NCI-H1694 (cell line): ENCODE results near the gene TBX20.
"Not testable (repeated sequence)": the region's sequence is repeated elsewhere in the genome, so short reads cannot be mapped to it uniquely, and the experiment has no call there.

Experiments
- DNase-seq: peaks from one replicate; lab custom pipeline; 2025; lab: John Stamatoyannopoulos, UW

TBX20 gene

GRCh38 chr7:35220176-35220575 lies 33.7 kb downstream of the TBX20 start:
- not testable (repeated sequence) for DNase-seq

GRCh38 chr7:35216033-35216432 lies 37.9 kb downstream of the TBX20 start:
- not testable (repeated sequence) for DNase-seq

GRCh38 chr7:35215063-35215462 lies 38.8 kb downstream of the TBX20 start:
- not testable (repeated sequence) for DNase-seq

- not testable (repeated sequence) for DNase-seq
Observed at GRCh38 chr7:35206924-35207323, 47.0 kb downstream of the TBX20 start.

GRCh38 chr7:35204850-35205249 lies 49.0 kb downstream of the TBX20 start:
- not testable (repeated sequence) for DNase-seq

GRCh38 chr7:35204031-35204430 lies 49.9 kb downstream of the TBX20 start:
- not testable (repeated sequence) for DNase-seq

GRCh38 chr7:35202353-35202752 lies 51.5 kb downstream of the TBX20 start:
- DNase-seq, result not testable (repeated sequence)

- not testable (repeated sequence) for DNase-seq
Observed at GRCh38 chr7:35200170-35200569, 53.7 kb downstream of the TBX20 start.

GRCh38 chr7:35198370-35199140 lies 55.3 kb downstream of the TBX20 start:
- DNase-seq, result not testable (repeated sequence)

- DNase-seq, result not testable (repeated sequence)
Observed at GRCh38 chr7:35191571-35191970, 62.3 kb downstream of the TBX20 start.

GRCh38 chr7:35190146-35190773 lies 63.6 kb downstream of the TBX20 start:
- DNase-seq, result not testable (repeated sequence)

- not testable (repeated sequence) for DNase-seq
Observed at GRCh38 chr7:35186751-35187150, 67.1 kb downstream of the TBX20 start.

GRCh38 chr7:35185908-35186731 lies 67.8 kb downstream of the TBX20 start:
- no peak for DNase-seq

- DNase-seq, result not testable (repeated sequence)
Observed at GRCh38 chr7:35185578-35185907, 68.4 kb downstream of the TBX20 start.

GRCh38 chr7:35184961-35185360 lies 68.9 kb downstream of the TBX20 start:
- not testable (repeated sequence) for DNase-seq

- DNase-seq, result not testable (repeated sequence)
Observed at GRCh38 chr7:35183873-35184503, 69.9 kb downstream of the TBX20 start.

GRCh38 chr7:35180665-35181064 lies 73.2 kb downstream of the TBX20 start:
- not testable (repeated sequence) for DNase-seq

GRCh38 chr7:35173176-35173575 lies 80.7 kb downstream of the TBX20 start:
- not testable (repeated sequence) for DNase-seq

GRCh38 chr7:35172131-35172530 lies 81.8 kb downstream of the TBX20 start:
- DNase-seq, result not testable (repeated sequence)

- not testable (repeated sequence) for DNase-seq
Observed at GRCh38 chr7:35167658-35168057, 86.2 kb downstream of the TBX20 start.

GRCh38 chr7:35167158-35167557 lies 86.7 kb downstream of the TBX20 start:
- not testable (repeated sequence) for DNase-seq
